ENCODE results near the gene GPR176. TPM values are rescaled to one million over a fixed set of nuclear protein-coding genes. Genes with fewer than 3 reads are reported as not detected.
"Not testable (repeated sequence)": the region's sequence is repeated elsewhere in the genome, so short reads cannot be mapped to it uniquely, and the experiment has no call there.

The GPR176 gene
- total RNA-seq, 1 donor from 2014 or later = 35.4 TPM

DNA sequence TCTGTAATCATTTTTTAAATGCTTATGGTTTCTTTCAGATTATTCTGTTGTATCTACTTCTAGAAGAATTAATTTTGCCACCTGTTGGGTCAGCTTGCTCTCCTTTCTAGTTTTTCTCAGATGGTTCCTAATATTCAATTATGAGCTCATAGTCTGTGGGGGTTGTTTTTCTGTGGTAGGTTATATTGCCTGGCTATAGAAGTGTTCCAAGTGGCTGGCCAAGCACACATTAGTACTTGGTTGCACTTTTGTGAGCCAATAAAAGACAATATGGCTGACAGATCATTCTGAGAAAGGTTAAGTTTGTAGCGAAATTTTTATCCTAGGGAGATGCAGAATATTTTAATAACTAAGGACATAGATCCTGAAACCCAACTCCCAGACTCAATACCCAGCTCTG is 105.6 kb downstream of the GPR176 start:
- Histone ChIP-seq H3K4me3 (ENCODE audit: insufficient read depth, low read depth, low read length) (no peak overlapping the region), H3K36me3 (ENCODE audit: insufficient read depth, low read length) (no peaks in the 10 kb centered on the region), H3K4me1 (ENCODE audit: insufficient read depth, low read length) (no peaks in the 10 kb centered on the region), H3K4me2 (ENCODE audit: low read length) (no peak overlapping the region), H2AFZ (ENCODE audit: low read depth, low read length) (no peak overlapping the region), H3K9ac (ENCODE audit: low read length) (no peak overlapping the region), H3K79me2 (ENCODE audit: insufficient read depth, low read length) (peaks cover 60% of the 10 kb centered on the region), H3K27ac (ENCODE audit: low read depth, low read length) (no peak overlapping the region), H3K27me3 (ENCODE audit: insufficient read depth, low read length) (no peaks in the 10 kb centered on the region), H4K20me1 (ENCODE audit: insufficient read depth, low read length) (peaks cover 33% of the 10 kb centered on the region), H3K9me3 (ENCODE audit: insufficient read depth, low read depth, low read length) (no peaks in the 10 kb centered on the region)
- no peak for TF ChIP-seq EZH2 (IDR thresholded peaks at IDR 0.05; ENCODE audit: insufficient read depth, low read length)
- TF ChIP-seq, protein P1, sequence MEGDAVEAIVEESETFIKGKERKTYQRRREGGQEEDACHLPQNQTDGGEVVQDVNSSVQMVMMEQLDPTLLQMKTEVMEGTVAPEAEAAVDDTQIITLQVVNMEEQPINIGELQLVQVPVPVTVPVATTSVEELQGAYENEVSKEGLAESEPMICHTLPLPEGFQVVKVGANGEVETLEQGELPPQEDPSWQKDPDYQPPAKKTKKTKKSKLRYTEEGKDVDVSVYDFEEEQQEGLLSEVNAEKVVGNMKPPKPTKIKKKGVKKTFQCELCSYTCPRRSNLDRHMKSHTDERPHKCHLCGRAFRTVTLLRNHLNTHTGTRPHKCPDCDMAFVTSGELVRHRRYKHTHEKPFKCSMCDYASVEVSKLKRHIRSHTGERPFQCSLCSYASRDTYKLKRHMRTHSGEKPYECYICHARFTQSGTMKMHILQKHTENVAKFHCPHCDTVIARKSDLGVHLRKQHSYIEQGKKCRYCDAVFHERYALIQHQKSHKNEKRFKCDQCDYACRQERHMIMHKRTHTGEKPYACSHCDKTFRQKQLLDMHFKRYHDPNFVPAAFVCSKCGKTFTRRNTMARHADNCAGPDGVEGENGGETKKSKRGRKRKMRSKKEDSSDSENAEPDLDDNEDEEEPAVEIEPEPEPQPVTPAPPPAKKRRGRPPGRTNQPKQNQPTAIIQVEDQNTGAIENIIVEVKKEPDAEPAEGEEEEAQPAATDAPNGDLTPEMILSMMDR (IDR thresholded peaks at IDR 0.05; ENCODE audit: insufficient read depth, low read depth, low read length) = no peak
- Mint-ChIP-seq H3K4me3 (ENCODE audit: unreplicated experiment) (no peak overlapping the region), H3K36me3 (ENCODE audit: low read depth, unreplicated experiment) (no peaks in the 10 kb centered on the region), H3K27ac (ENCODE audit: unreplicated experiment) (no peak overlapping the region), H3K27me3 (ENCODE audit: low read depth, unreplicated experiment) (no peaks in the 10 kb centered on the region), H3K4me1 (ENCODE audit: low read depth, unreplicated experiment) (peaks cover 10% of the 10 kb centered on the region), H3K9me3 (ENCODE audit: unreplicated experiment) (no peaks in the 10 kb centered on the region)
- FAIRE-seq (no peak), DNase-seq (ENCODE audit: low read depth) (no peak)

GRCh38 chr15:39812651-39813050 is 107.4 kb downstream of the GPR176 start:
- not testable (repeated sequence) for H3K9me3 ChIP-seq (ENCODE audit: insufficient read depth, low read depth, low read length); H3K27me3 Mint-ChIP-seq (ENCODE audit: low read depth, unreplicated experiment); FAIRE-seq; H3K27ac ChIP-seq (ENCODE audit: low read depth, low read length); DNase-seq (ENCODE audit: low read depth); H3K9ac ChIP-seq (ENCODE audit: low read length); H3K27ac Mint-ChIP-seq (ENCODE audit: unreplicated experiment); H3K27me3 ChIP-seq (ENCODE audit: insufficient read depth, low read length); H3K4me3 Mint-ChIP-seq (ENCODE audit: unreplicated experiment); H2AFZ ChIP-seq (ENCODE audit: low read depth, low read length); H3K4me3 ChIP-seq (ENCODE audit: insufficient read depth, low read depth, low read length); H3K4me2 ChIP-seq (ENCODE audit: low read length); H3K36me3 Mint-ChIP-seq (ENCODE audit: low read depth, unreplicated experiment); H3K4me1 ChIP-seq (ENCODE audit: insufficient read depth, low read length); H3K9me3 Mint-ChIP-seq (ENCODE audit: unreplicated experiment); H3K4me1 Mint-ChIP-seq (ENCODE audit: low read depth, unreplicated experiment); H3K36me3 ChIP-seq (ENCODE audit: insufficient read depth, low read length)
- H4K20me1 ChIP-seq (ENCODE audit: insufficient read depth, low read length) = peaks cover 33% of the 10 kb centered on the region
- H3K79me2 ChIP-seq (ENCODE audit: insufficient read depth, low read length) = peaks cover 57% of the 10 kb centered on the region

- Histone ChIP-seq H2AFZ (ENCODE audit: low read depth, low read length) (no peak overlapping the region), H3K4me1 (ENCODE audit: insufficient read depth, low read length) (no peaks in the 10 kb centered on the region), H3K4me3 (ENCODE audit: insufficient read depth, low read depth, low read length) (no peak overlapping the region), H3K79me2 (ENCODE audit: insufficient read depth, low read length) (peaks cover 44% of the 10 kb centered on the region), H3K36me3 (ENCODE audit: insufficient read depth, low read length) (peaks cover 6% of the 10 kb centered on the region), H3K27me3 (ENCODE audit: insufficient read depth, low read length) (no peaks in the 10 kb centered on the region), H4K20me1 (ENCODE audit: insufficient read depth, low read length) (peaks cover 13% of the 10 kb centered on the region), H3K4me2 (ENCODE audit: low read length) (no peak overlapping the region), H3K9me3 (ENCODE audit: insufficient read depth, low read depth, low read length) (no peaks in the 10 kb centered on the region), H3K27ac (ENCODE audit: low read depth, low read length) (no peak overlapping the region), H3K9ac (ENCODE audit: low read length) (no peak overlapping the region)
- no peak for FAIRE-seq
- no peak for DNase-seq (ENCODE audit: low read depth)
- Mint-ChIP-seq H3K27ac (ENCODE audit: unreplicated experiment) (no peak overlapping the region), H3K36me3 (ENCODE audit: low read depth, unreplicated experiment) (peaks cover 4% of the 10 kb centered on the region), H3K27me3 (ENCODE audit: low read depth, unreplicated experiment) (no peaks in the 10 kb centered on the region), H3K4me3 (ENCODE audit: unreplicated experiment) (no peak overlapping the region), H3K9me3 (ENCODE audit: unreplicated experiment) (no peaks in the 10 kb centered on the region), H3K4me1 (ENCODE audit: low read depth, unreplicated experiment) (no peaks in the 10 kb centered on the region)
- TF ChIP-seq, protein P1 (IDR thresholded peaks at IDR 0.05; ENCODE audit: insufficient read depth, low read depth, low read length) = no peak
- TF ChIP-seq EZH2 (IDR thresholded peaks at IDR 0.05; ENCODE audit: insufficient read depth, low read length) = no peak
Observed at GRCh38 chr15:39808909-39809308, 111.2 kb downstream of the GPR176 start.

Data from astrocyte (in vitro differentiated cells and primary cell).